ENCODE data around the gene CSPG4.
A peak's percentile ranks its signal among the peaks of the same experiment; 100 is the strongest.
"Not testable (repeated sequence)": the region's sequence is repeated elsewhere in the genome, so short reads cannot be mapped to it uniquely, and the experiment has no call there.

The CSPG4 gene

GRCh38 chr15:75646112-75646943 lies 66.3 kb downstream of the CSPG4 start:
- no peak for DNase-seq

- no peak for DNase-seq
Measured at GRCh38 chr15:75644376-75644775, 68.3 kb downstream of the CSPG4 start.

- DNase-seq, result peak; percentile 76
Measured at GRCh38 chr15:75641603-75642002, 71.0 kb downstream of the CSPG4 start.

- no peak for DNase-seq
Measured at GRCh38 chr15:75641179-75641503, 71.5 kb downstream of the CSPG4 start.

GRCh38 chr15:75640483-75641178 lies 72.0 kb downstream of the CSPG4 start:
- peak; percentile 86 for DNase-seq

GRCh38 chr15:75639709-75640482 lies 72.8 kb downstream of the CSPG4 start, which contains the start of gene IMP3:
TSS of gene IMP3 (minus strand) at chr15:75640224. CDS start at chr15:75640168, 56 bp downstream.
- peak; percentile 98 for DNase-seq

- DNase-seq, result no peak
Measured at GRCh38 chr15:75639191-75639708, 73.4 kb downstream of the CSPG4 start.

GRCh38 chr15:75637245-75638009 lies 75.2 kb downstream of the CSPG4 start:
- no peak for DNase-seq

GRCh38 chr15:75636026-75636425 lies 76.6 kb downstream of the CSPG4 start:
- DNase-seq, result no peak

- DNase-seq, result not testable (repeated sequence)
Measured at GRCh38 chr15:75633922-75634321, 78.7 kb downstream of the CSPG4 start.

GRCh38 chr15:75631935-75632334 lies 80.7 kb downstream of the CSPG4 start:
- no peak for DNase-seq

- peak; percentile 93 for DNase-seq
Measured at GRCh38 chr15:75625542-75626347, 86.9 kb downstream of the CSPG4 start, which contains the start of gene SNUPN. TSS of gene SNUPN (minus strand) at chr15:75625725. CDS start at chr15:75621051, 4,674 bp downstream.
